HepG2 (cell line): ENCODE data around the gene NOTUM. TPM values are rescaled to one million over a fixed set of nuclear protein-coding genes. Genes with fewer than 3 reads are reported as not detected.

Experiments used
- ATF5 ChIP-seq: sonication (generic); formaldehyde crosslinking; IDR thresholded peaks from 2 replicates; pipeline ENCODE4 v1.4.0; 2020; ENCODE audit warnings: mild to moderate bottlenecking, low read depth, missing genetic modification reagents
- DDIT3 ChIP-seq: sonication (generic); formaldehyde crosslinking; IDR thresholded peaks from 2 replicates; pipeline ENCODE4 v1.4.0; 2020; ENCODE audit warnings: mild to moderate bottlenecking, missing genetic modification reagents
- GATAD1 ChIP-seq: IDR thresholded peaks from 2 replicates; pipeline ENCODE4 v1.6.1; 2016; ENCODE audit warnings: missing genetic modification reagents, missing compliant biosample characterization
- HMG20B ChIP-seq: conservative IDR thresholded peaks from 2 replicates; pipeline ENCODE4 v1.6.1; 2016; ENCODE audit warnings: missing genetic modification reagents, missing compliant biosample characterization
- HNRNPH1 ChIP-seq: fragments of 200-400 bp; formaldehyde crosslinking; optimal IDR thresholded peaks from 2 replicates; pipeline ENCODE3; 2017; ENCODE audit warnings: mild to moderate bottlenecking, low read depth, low read length
- KMT2B ChIP-seq: IDR thresholded peaks from 2 replicates; pipeline ENCODE4 v1.6.1; 2016; ENCODE audit warnings: missing genetic modification reagents, missing compliant biosample characterization
- MTF2 ChIP-seq: sonication (generic); formaldehyde crosslinking; IDR thresholded peaks from 2 replicates; pipeline ENCODE4 v1.5.0; 2020; ENCODE audit warnings: missing genetic modification reagents, borderline replicate concordance
- PATZ1 ChIP-seq: sonication (generic); formaldehyde crosslinking; IDR thresholded peaks from 2 replicates; pipeline ENCODE4 v1.4.0; 2020; ENCODE audit warnings: missing genetic modification reagents
- SRSF1 ChIP-seq: fragments of 200-400 bp; formaldehyde crosslinking; optimal IDR thresholded peaks from 2 replicates; pipeline ENCODE3; 2017; ENCODE audit warnings: mild to moderate bottlenecking, low read depth, low read length, moderate library complexity
- THAP7 ChIP-seq: sonication (generic); formaldehyde crosslinking; IDR thresholded peaks from 2 replicates; pipeline ENCODE4 v1.8.1; 2023; ENCODE audit warnings: mild to moderate bottlenecking, missing genetic modification reagents
- ZFP41 ChIP-seq: sonication (generic); formaldehyde crosslinking; IDR thresholded peaks from 2 replicates; pipeline ENCODE4 v1.4.0; 2020; ENCODE audit warnings: mild to moderate bottlenecking, missing genetic modification reagents, borderline replicate concordance
- ZNF274 ChIP-seq: sonication (generic); formaldehyde crosslinking; IDR thresholded peaks from 2 replicates; pipeline ENCODE4 v1.5.1; 2020; ENCODE audit warnings: mild to moderate bottlenecking, missing genetic modification reagents
- ZNF44 ChIP-seq: sonication (generic); formaldehyde crosslinking; IDR thresholded peaks from 2 replicates; pipeline ENCODE4 v1.5.1; 2020; ENCODE audit warnings: mild to moderate bottlenecking, missing genetic modification reagents
- ZNF574 ChIP-seq: sonication (generic); formaldehyde crosslinking; IDR thresholded peaks from 2 replicates; pipeline ENCODE4 v1.4.0; 2020; ENCODE audit warnings: missing genetic modification reagents
- ZNF674 ChIP-seq: sonication (generic); formaldehyde crosslinking; IDR thresholded peaks from 2 replicates; pipeline ENCODE4 v1.5.0; 2020; ENCODE audit warnings: low read depth, mild to moderate bottlenecking, missing genetic modification reagents
- ZSCAN5A ChIP-seq: sonication (generic); formaldehyde crosslinking; IDR thresholded peaks from 2 replicates; pipeline ENCODE4 v1.8.0; 2022; ENCODE audit warnings: mild to moderate bottlenecking, missing genetic modification reagents, borderline replicate concordance
- polyA plus RNA-seq, 8 experiments: library from polyadenylated mRNA; depleted of rRNA in 3 of 8; stranded (reverse) in 7 of 8; unstranded in 1 of 8; fragments of >200 nt; fragmentation: Illumina TruSeq in 4 of 8; extraction: Trizol in 4 of 8; gene quantifications; 2 replicates each; pipeline versions ENCODE4 v1.2.1 to v1.2.3, GENCODE V29; 2011 to 2016; ENCODE audit warnings: low read depth in 4 of 8, missing spikeins in 1 of 8, mixed read lengths in 1 of 8; ENCODE audit not compliant: insufficient read depth in 1 of 8
- total RNA-seq, 5 experiments: library from RNA; depleted of rRNA; stranded (reverse); fragments of >200 nt; fragmentation: Illumina TruSeq; extraction: Trizol; gene quantifications; 2 replicates each; pipeline ENCODE4 v1.2.3, GENCODE V29; 2016; ENCODE audit warnings: low read depth in 1 of 5

The NOTUM gene
- total and polyA plus RNA-seq, 2 of the 13 experiments (the other 11 are each of a cell fraction or from before 2014, with no cell fraction given): 150 to 160 TPM

- TF ChIP-seq DDIT3 (CRISPR knock-in tag) (no peak), ZNF44 (CRISPR knock-in tag) (peak; percentile 28; the same call in 1 of the 2 replicates), ZNF674 (CRISPR knock-in tag) (peak; percentile 80), HNRNPH1 (peak; percentile 32), KMT2B (CRISPR knock-in tag) (peak; percentile 39; the same call in 1 of the 2 replicates), HMG20B (CRISPR knock-in tag) (peak; percentile 68; the same call in 1 of the 2 replicates), GATAD1 (CRISPR knock-in tag) (peak; percentile 81), ZNF574 (peak; percentile 91), MTF2 (CRISPR knock-in tag) (no peak), ATF5 (CRISPR knock-in tag) (peak; percentile 89; the same call in 1 of the 2 replicates), THAP7 (CRISPR knock-in tag) (peak; percentile 57), SRSF1 (no peak), ZNF274 (CRISPR knock-in tag) (peak; percentile 95), ZSCAN5A (CRISPR knock-in tag) (no peak), ZFP41 (CRISPR knock-in tag) (no peak), PATZ1 (CRISPR knock-in tag) (peak; percentile 99)
Measured at GRCh38 chr17:81967533-81968395, 6.8 kb upstream of the NOTUM start (continued).
